Measurements from ENCODE around the gene IFITM2. TPM values are rescaled to one million over a fixed set of nuclear protein-coding genes. Genes with fewer than 3 reads are reported as not detected.

Gene IFITM2
- total RNA-seq, 2 donors from 2014 or later, result 262 to 367 TPM

DNA sequence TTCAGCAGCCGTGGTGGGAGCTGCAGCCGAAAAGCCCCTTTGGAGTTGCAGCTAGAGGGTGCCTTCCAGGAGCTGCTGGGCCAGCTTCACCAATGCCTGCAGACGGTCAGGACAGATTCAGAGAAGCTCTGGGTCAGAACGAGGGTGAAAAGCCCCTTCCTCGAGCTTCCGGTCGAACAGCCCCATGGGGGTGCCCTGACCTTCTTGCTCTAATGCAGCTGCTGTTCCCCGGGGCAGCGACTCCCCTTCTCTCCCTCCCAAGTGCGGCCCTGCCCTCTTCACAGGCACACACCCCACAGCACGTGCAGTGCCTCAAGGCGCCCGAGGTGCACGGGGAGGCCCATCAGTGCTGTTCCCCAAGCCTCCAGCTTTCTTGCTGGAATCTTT is 22.7 kb downstream of the IFITM2 start:
- no peak overlapping the region for H3K27ac ChIP-seq (ENCODE audit: low read depth, low read length)
- no peaks in the 10 kb centered on the region for H3K36me3 ChIP-seq (ENCODE audit: control insufficient read depth, insufficient read depth, low read length)
- H3K4me1 ChIP-seq (ENCODE audit: control insufficient read depth, insufficient read depth, low read length), result peaks cover 4% of the 10 kb centered on the region
- Mint-ChIP-seq H3K9me3 (peaks cover 41% of the 10 kb centered on the region), H3K36me3 (ENCODE audit: low read depth) (peaks cover 12% of the 10 kb centered on the region), H3K4me3 (no peak overlapping the region), H3K27ac (no peak overlapping the region), H3K27me3 (ENCODE audit: insufficient read depth) (peaks cover 3% of the 10 kb centered on the region), H3K4me1 (peaks cover 25% of the 10 kb centered on the region)
- no peak overlapping the region for H3K4me3 ChIP-seq (ENCODE audit: low read length)
- no peak overlapping the region for H3K9ac ChIP-seq (ENCODE audit: extremely low read depth, low read length, poor library complexity, severe bottlenecking)
- peak; percentile 51 for DNase-seq
- 81 to 89% methylated on average over 5 to 14 of the region's 14 CpGs for WGBS, 2 experiments (ENCODE audit: insufficient coverage in 1 of 2, insufficient read length in 1 of 2)
- no peaks in the 10 kb centered on the region for H3K27me3 ChIP-seq (ENCODE audit: control insufficient read depth, insufficient read depth, low read length, poor library complexity, severe bottlenecking)
- peaks cover 19% of the 10 kb centered on the region for H3K9me3 ChIP-seq (ENCODE audit: control insufficient read depth, low read length)
- TF ChIP-seq CTCF (conservative IDR thresholded peaks at IDR 0.05), result no peak

GRCh38 chr11:330694-331357 is 23.2 kb downstream of the IFITM2 start:
- peaks cover 12% of the 10 kb centered on the region for H3K36me3 Mint-ChIP-seq (ENCODE audit: low read depth)
- Histone ChIP-seq H3K27me3 (ENCODE audit: control insufficient read depth, insufficient read depth, low read length, poor library complexity, severe bottlenecking) (no peaks in the 10 kb centered on the region), H3K4me3 (ENCODE audit: low read length) (no peak overlapping the region), H3K36me3 (ENCODE audit: control insufficient read depth, insufficient read depth, low read length) (no peaks in the 10 kb centered on the region), H3K4me1 (ENCODE audit: control insufficient read depth, insufficient read depth, low read length) (peaks cover 4% of the 10 kb centered on the region), H3K9ac (ENCODE audit: extremely low read depth, low read length, poor library complexity, severe bottlenecking) (no peak overlapping the region), H3K27ac (ENCODE audit: low read depth, low read length) (no peak overlapping the region), H3K9me3 (ENCODE audit: control insufficient read depth, low read length) (peaks cover 19% of the 10 kb centered on the region)
- 89 to 93% methylated on average over 17 to 34 of the region's 34 CpGs for WGBS, 2 experiments (ENCODE audit: insufficient coverage in 1 of 2, insufficient read length in 1 of 2)
- H3K9me3 Mint-ChIP-seq, result peaks cover 41% of the 10 kb centered on the region
- peak; percentile 36 for DNase-seq
- H3K27me3 Mint-ChIP-seq (ENCODE audit: insufficient read depth), result peaks cover 3% of the 10 kb centered on the region
- no peak overlapping the region for H3K27ac Mint-ChIP-seq
- H3K4me1 Mint-ChIP-seq, result peaks cover 28% of the 10 kb centered on the region
- no peak overlapping the region for H3K4me3 Mint-ChIP-seq
- TF ChIP-seq CTCF (conservative IDR thresholded peaks at IDR 0.05), result no peak

GRCh38 chr11:331358-332060 is 23.9 kb downstream of the IFITM2 start:
- H3K9me3 ChIP-seq (ENCODE audit: control insufficient read depth, low read length), result peaks cover 19% of the 10 kb centered on the region
- H3K9me3 Mint-ChIP-seq, result peaks cover 41% of the 10 kb centered on the region
- H3K4me3 Mint-ChIP-seq, result no peak overlapping the region
- peaks cover 4% of the 10 kb centered on the region for H3K4me1 ChIP-seq (ENCODE audit: control insufficient read depth, insufficient read depth, low read length)
- no peak overlapping the region for H3K27ac ChIP-seq (ENCODE audit: low read depth, low read length)
- H3K27ac Mint-ChIP-seq, result no peak overlapping the region
- no peak overlapping the region for H3K9ac ChIP-seq (ENCODE audit: extremely low read depth, low read length, poor library complexity, severe bottlenecking)
- H3K27me3 ChIP-seq (ENCODE audit: control insufficient read depth, insufficient read depth, low read length, poor library complexity, severe bottlenecking), result no peaks in the 10 kb centered on the region
- peak; percentile 34 for DNase-seq
- no peak overlapping the region for H3K4me3 ChIP-seq (ENCODE audit: low read length)
- H3K4me1 Mint-ChIP-seq, result peaks cover 28% of the 10 kb centered on the region
- H3K27me3 Mint-ChIP-seq (ENCODE audit: insufficient read depth), result peaks cover 3% of the 10 kb centered on the region
- peaks cover 12% of the 10 kb centered on the region for H3K36me3 Mint-ChIP-seq (ENCODE audit: low read depth)
- WGBS, 2 experiments (ENCODE audit: insufficient coverage in 1 of 2, insufficient read length in 1 of 2), result 96 to 97% methylated on average over 17 to 19 of the region's 19 CpGs
- no peak for TF ChIP-seq CTCF (conservative IDR thresholded peaks at IDR 0.05)
- H3K36me3 ChIP-seq (ENCODE audit: control insufficient read depth, insufficient read depth, low read length), result no peaks in the 10 kb centered on the region
